ENCODE measurements around the gene GPR31. TPM values are rescaled to one million over a fixed set of nuclear protein-coding genes. Genes with fewer than 3 reads are reported as not detected.

GPR31 gene
- total and polyA plus RNA-seq, 4 donors = 0.02 to 0.23 TPM; not detected in 2

DNA sequence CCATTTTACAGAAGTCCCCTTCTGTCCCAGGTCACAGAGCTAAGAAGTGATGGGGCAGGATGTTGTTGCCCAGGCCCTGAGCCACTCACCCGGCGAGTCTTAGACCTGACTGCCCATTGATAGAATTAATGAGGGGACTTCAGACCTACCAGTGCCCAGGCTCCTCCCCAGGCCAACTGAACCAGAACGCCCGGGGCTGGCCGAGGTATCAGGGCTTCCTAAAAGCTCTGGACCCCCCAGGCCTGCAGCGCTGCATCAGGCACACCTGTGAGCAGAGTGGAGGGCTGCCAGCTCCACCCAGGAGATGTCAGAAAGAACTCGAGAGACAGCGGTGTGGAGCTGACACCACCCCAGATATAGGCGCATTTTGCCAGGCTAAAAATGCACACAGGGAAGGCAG lies 3.5 kb downstream of the GPR31 start:
- no peak overlapping the region for H3K27ac ChIP-seq (ENCODE audit: low read depth in 1 of 2, low read length in 1 of 2)
- H3K9me3 ChIP-seq (ENCODE audit: control insufficient read depth in 4 of 4, insufficient read depth in 3 of 4, low read length in 3 of 4) = no peaks in the 10 kb centered on the region
- H3K36me3 ChIP-seq (ENCODE audit: control insufficient read depth in 4 of 4, insufficient read depth in 4 of 4, low read length in 4 of 4) = no peaks in the 10 kb centered on the region
- 84 to 85% methylated on average over 9 of the region's 9 CpGs for WGBS, 2 donors
- ATAC-seq (ENCODE audit: insufficient read depth, low FRiP score) = no peak
- no peaks in the 10 kb centered on the region for H3K4me1 ChIP-seq (ENCODE audit: control insufficient read depth in 5 of 5, insufficient read depth in 5 of 5, low read length in 5 of 5)
- no peak for DNase-seq
- H3K27me3 ChIP-seq (ENCODE audit: control insufficient read depth in 3 of 3, insufficient read depth in 3 of 3, low read length in 2 of 3) = peaks cover 0 to 2% (median 0%) of the 10 kb centered on the region in 3 donors
- TF ChIP-seq, protein P1, sequence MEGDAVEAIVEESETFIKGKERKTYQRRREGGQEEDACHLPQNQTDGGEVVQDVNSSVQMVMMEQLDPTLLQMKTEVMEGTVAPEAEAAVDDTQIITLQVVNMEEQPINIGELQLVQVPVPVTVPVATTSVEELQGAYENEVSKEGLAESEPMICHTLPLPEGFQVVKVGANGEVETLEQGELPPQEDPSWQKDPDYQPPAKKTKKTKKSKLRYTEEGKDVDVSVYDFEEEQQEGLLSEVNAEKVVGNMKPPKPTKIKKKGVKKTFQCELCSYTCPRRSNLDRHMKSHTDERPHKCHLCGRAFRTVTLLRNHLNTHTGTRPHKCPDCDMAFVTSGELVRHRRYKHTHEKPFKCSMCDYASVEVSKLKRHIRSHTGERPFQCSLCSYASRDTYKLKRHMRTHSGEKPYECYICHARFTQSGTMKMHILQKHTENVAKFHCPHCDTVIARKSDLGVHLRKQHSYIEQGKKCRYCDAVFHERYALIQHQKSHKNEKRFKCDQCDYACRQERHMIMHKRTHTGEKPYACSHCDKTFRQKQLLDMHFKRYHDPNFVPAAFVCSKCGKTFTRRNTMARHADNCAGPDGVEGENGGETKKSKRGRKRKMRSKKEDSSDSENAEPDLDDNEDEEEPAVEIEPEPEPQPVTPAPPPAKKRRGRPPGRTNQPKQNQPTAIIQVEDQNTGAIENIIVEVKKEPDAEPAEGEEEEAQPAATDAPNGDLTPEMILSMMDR (IDR thresholded peaks at IDR 0.05; ENCODE audit: control extremely low read depth, extremely low read depth) = no peak
- no peak overlapping the region for H3K9ac ChIP-seq (ENCODE audit: insufficient read depth in 1 of 2, low read length in 2 of 2)
- H3K4me3 ChIP-seq = no peak overlapping the region

DNA sequence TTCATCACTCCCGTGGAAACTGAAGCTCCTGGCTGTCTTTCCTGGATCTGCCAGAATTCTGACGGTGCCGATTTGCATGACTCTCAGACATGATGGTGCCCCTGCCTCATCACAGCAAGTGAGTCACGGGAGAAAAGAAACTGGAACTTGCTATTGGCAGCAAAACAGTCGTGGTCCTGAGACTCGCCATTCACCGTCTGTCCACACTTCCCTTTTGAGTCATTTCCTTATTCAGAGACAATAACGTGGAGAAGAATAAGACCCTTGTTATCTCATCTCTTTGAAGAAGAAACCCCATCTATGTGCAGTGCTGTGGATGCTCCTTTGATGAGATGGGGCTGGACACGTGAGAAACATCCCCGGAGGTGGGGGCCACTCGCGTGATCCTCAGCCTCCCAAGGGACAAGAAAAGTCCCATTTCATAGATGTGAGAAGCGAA lies 4.2 kb downstream of the GPR31 start:
- Histone ChIP-seq H3K36me3 (ENCODE audit: control insufficient read depth in 4 of 4, insufficient read depth in 4 of 4, low read length in 4 of 4) (no peaks in the 10 kb centered on the region), H3K4me1 (ENCODE audit: control insufficient read depth in 5 of 5, insufficient read depth in 5 of 5, low read length in 5 of 5) (no peaks in the 10 kb centered on the region), H3K27ac (ENCODE audit: low read depth in 1 of 2, low read length in 1 of 2) (no peak overlapping the region), H3K27me3 (ENCODE audit: control insufficient read depth in 3 of 3, insufficient read depth in 3 of 3, low read length in 2 of 3) (peaks cover 0 to 2% (median 0%) of the 10 kb centered on the region in 3 donors), H3K9ac (ENCODE audit: insufficient read depth in 1 of 2, low read length in 2 of 2) (no peak overlapping the region), H3K9me3 (ENCODE audit: control insufficient read depth in 4 of 4, insufficient read depth in 3 of 4, low read length in 3 of 4) (no peaks in the 10 kb centered on the region), H3K4me3 (no peak overlapping the region)
- ATAC-seq (ENCODE audit: insufficient read depth, low FRiP score) (no peak), DNase-seq (no peak)
- WGBS, 2 donors = 42 to 56% methylated on average over 13 of the region's 13 CpGs
- TF ChIP-seq, protein P1 (IDR thresholded peaks at IDR 0.05; ENCODE audit: control extremely low read depth, extremely low read depth) = no peak

DNA sequence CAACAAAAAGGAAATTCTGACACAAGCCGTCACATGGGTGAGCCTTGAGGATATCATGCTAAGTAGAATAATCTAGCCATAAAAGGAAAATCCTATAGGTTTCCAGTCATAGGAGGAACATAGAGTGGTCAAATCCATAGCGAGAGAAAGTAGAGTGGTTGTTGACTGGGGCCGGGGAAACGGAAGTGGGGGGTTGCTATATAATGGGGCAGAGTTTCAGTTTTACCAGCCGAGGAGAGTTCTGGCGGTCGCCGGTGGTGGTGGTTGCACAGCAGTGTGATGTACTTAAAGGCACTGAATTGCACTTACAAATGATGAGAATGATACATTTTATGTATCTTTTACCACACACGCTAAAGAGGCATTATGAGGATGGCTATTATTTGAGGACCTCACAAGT lies 4.9 kb downstream of the GPR31 start:
- H3K4me3 ChIP-seq = no peak overlapping the region
- ATAC-seq (ENCODE audit: insufficient read depth, low FRiP score) = no peak

More for the DNA sequence above, 4.9 kb downstream of the GPR31 start:
- no peaks in the 10 kb centered on the region for H3K9me3 ChIP-seq (ENCODE audit: control insufficient read depth in 4 of 4, insufficient read depth in 3 of 4, low read length in 3 of 4)
- H3K9ac ChIP-seq (ENCODE audit: insufficient read depth in 1 of 2, low read length in 2 of 2) = no peak overlapping the region
- H3K27ac ChIP-seq (ENCODE audit: low read depth in 1 of 2, low read length in 1 of 2) = no peak overlapping the region
- no peak for DNase-seq
- H3K4me1 ChIP-seq (ENCODE audit: control insufficient read depth in 5 of 5, insufficient read depth in 5 of 5, low read length in 5 of 5) = no peaks in the 10 kb centered on the region
- TF ChIP-seq, protein P1 (IDR thresholded peaks at IDR 0.05; ENCODE audit: control extremely low read depth, extremely low read depth) = no peak
- WGBS, 2 donors = 87 to 88% methylated on average over 9 of the region's 9 CpGs
- no peaks in the 10 kb centered on the region for H3K36me3 ChIP-seq (ENCODE audit: control insufficient read depth in 4 of 4, insufficient read depth in 4 of 4, low read length in 4 of 4)
- peaks cover 0 to 2% (median 0%) of the 10 kb centered on the region in 3 donors for H3K27me3 ChIP-seq (ENCODE audit: control insufficient read depth in 3 of 3, insufficient read depth in 3 of 3, low read length in 2 of 3)
